GM19372 (cell line): ENCODE results near the gene CRX.
"Not testable (repeated sequence)": the region's sequence is repeated elsewhere in the genome, so short reads cannot be mapped to it uniquely, and the experiment has no call there.

Experiments
- ATAC-seq: cut with Tn5 transposase; IDR thresholded peaks from one replicate; pipeline ENCODE4 v1.9.1; 2021; ENCODE audit warnings: mild to moderate bottlenecking, low read depth, moderate library complexity; ENCODE audit not compliant: unreplicated experiment

The CRX gene

DNA sequence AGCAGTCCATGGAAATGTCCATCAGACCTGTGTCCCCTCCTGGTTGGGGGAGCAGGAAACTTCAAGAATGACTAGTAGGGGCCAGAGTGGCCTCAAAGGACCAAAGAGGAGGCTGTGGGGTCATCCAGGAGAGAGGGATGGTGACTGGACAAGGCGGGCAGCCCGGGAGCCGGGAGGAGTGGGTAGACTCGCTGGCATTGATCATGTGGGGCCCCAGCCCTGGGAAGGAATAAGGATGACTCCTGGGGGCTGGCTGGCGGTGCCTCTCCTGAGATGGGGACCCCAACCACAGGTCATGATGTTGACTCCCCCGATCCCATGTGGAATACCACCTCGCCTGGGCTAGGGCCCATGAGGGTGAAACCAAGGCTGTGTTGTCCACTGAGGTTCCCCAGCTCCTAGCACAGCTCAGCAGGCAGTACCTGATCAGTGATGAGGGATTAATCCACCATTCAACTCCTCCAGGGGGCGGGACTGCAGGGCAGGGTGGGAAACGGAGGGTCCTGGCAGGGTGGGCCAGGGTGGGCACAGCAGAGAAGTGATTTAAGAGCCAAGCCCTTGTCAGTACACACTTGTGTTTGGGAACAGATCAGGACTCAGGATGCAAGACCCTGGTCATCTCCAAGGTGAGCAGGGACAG lies 37.0 kb downstream of the CRX start, which contains the start of gene TPRX2:
TPRX2 (plus strand) TSS at position 590 of the 640 bp plus-strand sequence; CDS start at position 602, 12 bp downstream.
- not testable (repeated sequence) for ATAC-seq

DNA sequence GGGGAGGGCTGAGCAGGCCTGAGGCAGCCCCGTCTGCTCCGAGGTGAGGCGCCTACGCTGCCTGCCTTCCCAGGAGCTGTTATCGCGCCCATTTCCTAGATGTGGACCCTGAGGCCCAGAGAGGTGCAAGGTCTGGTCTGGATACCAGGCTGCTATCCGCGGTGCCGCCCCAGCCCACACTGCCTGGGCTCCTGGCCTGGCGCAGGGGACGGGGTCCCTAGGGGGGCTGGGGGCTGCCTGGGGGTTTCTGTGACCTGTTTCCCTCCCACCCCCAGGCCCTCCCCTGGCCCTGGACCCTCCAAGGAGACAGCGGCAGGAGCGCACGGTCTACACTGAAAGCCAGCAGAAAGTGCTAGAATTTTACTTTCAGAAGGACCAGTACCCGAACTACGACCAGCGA lies 38.1 kb downstream of the CRX start:
- not testable (repeated sequence) for ATAC-seq

DNA sequence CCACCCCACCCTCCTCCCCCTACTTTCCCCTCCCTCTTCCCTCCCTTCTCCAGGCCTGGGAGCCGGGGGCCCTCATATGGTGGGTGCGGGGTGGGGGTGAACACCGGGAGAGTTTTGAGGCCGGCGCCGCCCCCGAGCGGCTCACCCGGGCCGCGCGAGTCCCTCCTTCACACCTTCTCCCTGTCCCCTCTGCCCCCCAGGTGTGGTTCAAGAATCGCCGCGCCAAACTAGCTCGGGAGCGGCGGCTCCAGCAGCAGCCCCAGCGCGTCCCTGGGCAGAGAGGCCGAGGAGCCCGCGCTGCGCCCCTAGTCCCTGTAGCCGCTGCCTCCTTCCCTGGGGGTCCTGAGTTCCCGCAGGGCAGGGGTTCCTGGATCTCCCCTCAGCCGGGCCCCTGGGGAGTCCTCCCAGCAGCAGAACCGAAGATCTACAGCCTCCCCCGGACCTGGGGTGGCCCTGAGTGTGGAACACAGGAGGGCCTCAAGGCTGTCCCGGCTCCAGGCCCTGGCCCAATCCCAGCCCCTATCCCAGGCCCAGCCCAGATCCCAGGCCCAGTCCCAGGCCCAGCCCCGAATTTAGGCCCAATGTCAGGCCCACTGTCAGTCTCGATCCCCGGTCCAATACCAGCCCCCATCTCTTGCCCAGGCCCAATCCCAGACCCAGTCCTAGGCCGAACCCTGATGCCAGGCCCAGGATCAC lies 39.0 kb downstream of the CRX start:
- no peak for ATAC-seq

DNA sequence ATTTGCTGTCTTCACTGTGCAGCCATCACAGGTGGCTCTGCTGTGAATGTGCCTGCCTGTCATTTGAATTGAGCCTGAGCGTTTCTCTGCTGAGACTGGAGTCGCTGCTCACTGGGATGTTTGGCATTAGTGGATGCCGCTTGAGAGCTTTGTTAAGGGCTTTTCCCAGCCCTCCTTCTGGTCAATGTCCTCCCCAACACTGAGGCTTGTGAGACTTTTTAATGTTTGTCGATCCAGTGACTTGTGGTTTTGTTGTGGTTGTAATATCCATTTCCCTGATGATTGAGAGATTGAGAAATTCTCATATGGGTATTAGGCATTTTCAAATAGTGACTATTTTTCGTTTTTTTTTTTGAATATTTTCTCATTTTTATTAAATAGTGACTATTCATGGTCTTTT lies 39.9 kb downstream of the CRX start:
- ATAC-seq, result no peak

DNA sequence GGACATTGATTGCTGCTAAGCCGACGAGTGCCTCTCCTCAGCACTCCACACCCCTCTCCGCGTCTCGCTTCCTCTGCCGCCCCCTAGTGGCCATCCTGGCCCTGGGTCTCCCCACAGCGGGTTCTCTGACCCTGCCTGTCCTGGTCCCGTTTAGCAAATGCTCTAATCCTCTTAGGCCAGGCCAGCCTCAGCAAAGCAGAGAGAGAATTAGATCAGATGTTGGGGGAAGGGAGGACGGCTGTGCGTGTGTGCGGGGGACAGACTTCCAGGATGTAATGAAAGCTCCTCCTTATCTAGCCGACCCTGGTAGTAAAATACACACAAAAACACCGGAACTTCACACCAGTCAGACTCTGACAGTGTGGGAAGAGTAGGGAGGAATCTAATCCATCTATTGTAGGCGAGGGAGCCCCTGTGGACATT lies 41.8 kb downstream of the CRX start:
- ATAC-seq, result no peak

DNA sequence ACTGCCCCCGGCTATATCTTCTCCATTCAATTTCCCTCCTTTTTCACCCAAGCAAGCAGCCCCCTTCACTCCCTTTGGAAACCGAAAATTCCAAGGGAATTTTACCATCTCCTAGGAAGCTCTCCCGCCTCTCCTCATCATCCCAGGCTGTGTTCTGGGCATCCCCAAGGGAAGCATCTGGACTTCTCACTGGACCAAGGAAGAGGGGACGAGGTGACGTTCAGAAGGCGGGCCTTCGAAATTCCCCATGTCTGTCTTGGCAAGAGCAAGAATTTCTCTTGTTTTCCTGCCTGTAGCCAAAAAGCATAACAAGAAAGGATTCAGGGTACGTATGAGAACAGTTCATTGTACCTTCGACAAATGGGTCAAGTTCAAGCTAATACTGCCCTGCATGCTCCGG lies 43.4 kb downstream of the CRX start:
- ATAC-seq, result no peak

DNA sequence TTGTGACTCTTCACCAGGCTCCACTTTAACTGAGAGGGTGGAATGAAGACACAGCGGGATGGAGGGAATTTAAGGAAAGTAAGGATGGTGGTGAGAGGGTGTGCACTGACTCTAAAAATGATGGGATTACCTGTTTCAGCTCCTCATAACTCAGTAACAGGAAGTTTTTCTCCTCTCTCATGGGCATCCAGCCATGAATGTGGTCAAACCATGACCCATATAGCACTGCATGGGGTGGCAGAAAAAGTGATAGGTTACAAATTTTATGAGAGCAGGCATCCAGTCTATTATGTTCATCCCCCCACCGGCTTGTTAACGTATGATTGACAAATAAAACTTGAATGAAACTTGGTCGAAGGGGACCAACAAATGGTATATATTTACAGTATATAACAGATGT lies 57.2 kb downstream of the CRX start:
- no peak for ATAC-seq

DNA sequence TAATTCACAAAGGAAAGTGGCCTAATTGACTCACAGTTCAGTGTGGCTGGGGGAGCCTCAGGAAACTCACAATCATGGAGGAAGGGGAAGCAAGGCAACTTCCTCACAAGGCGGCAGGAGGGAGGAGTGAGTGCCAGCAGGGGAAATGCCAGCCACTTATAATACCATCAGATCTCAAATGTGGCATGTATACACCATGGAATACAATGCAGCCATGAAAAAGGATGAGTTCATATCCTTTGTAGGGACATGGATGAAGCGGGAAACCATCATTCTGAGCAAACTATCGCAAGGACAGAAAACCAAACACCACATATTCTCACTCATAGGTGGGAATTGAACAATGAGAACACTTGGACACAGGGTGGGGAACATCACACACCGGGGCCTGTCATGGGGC lies 57.6 kb downstream of the CRX start:
- not testable (repeated sequence) for ATAC-seq

DNA sequence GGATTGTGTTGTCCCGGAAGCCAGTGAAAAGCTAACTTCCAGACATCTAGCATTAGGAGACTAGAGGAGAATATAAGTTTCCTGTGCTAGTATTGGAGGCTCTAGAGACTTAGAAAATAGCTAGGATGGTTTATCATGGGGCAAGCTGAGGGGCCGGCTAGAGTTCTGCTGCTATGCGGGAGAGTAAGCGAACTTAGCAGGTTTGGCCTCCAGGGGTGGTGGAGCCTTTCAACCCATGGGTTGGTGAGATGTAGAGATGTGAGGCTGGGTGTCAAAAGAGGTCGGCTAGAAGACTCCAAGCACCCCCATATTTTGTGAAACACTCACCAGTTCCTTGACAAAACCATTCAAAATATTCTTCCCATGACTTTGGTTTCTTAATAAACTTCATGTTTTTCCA lies 60.0 kb downstream of the CRX start:
- ATAC-seq, result no peak

DNA sequence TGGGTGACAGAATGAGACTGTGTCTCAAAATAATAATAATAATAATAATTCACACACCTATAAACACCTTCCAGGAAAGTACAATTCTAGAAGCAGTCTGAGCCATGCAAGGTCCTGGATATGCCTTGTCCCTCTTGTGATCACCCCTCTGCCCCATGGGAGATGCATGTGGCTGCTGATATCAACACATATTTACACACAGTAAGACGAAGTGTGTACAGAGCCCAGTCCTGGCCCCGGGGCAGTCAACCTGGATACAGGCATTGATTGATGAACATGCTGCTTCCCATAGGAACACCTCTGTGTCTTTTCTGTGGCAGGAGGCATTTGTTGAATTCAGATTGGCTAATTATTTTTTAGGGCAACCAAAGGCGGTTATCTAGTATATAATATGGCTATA lies 61.2 kb downstream of the CRX start:
- ATAC-seq, result no peak

DNA sequence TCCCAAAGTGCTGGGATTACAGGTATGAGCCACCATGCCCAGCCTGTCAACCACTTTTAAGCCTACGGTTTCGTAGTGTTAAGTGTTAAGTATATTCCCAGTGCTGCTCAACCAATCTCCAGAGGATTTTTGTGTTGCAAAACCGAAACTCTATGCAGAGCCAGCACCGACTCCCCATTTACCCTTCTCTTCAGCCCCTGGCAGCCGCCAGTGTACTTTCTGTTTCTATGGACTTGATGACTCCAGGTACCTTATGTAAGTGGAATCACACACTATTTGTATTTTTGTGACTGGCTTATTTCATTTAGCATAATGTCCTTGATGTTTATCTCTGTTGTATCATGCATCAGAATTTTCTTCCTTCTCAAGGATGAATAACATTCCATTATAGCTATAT lies 63.3 kb downstream of the CRX start:
- ATAC-seq, result no peak

DNA sequence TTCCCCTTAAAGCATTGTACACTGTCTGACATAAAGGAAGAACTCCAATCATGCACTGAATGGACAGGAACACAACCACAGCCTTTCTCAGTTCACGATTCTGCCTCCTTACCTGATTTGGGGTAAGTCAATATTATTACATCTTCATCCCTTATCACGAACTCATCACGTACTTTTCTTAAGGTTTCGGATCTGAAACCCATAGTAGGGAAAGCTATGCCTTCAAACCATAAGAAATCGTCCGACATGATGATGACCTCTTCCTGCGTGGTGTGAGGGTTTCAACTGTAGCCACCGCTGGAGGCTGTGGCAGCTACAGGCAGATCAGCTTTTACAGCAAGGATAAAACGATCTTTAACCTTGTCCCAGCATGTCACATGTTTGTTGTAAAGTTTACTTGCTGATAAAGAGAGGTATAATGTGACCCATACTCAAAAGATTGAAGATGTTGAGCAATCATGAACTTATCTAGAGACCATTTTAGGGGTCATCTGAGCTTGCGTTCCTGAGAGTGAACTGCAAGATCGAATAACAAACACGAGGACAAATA lies 64.3 kb downstream of the CRX start, which contains the start of gene SULT2A1:
SULT2A1 (minus strand) TSS at position 306 of the 550 bp plus-strand sequence; CDS start at position 248, 58 bp downstream.
- no peak for ATAC-seq

DNA sequence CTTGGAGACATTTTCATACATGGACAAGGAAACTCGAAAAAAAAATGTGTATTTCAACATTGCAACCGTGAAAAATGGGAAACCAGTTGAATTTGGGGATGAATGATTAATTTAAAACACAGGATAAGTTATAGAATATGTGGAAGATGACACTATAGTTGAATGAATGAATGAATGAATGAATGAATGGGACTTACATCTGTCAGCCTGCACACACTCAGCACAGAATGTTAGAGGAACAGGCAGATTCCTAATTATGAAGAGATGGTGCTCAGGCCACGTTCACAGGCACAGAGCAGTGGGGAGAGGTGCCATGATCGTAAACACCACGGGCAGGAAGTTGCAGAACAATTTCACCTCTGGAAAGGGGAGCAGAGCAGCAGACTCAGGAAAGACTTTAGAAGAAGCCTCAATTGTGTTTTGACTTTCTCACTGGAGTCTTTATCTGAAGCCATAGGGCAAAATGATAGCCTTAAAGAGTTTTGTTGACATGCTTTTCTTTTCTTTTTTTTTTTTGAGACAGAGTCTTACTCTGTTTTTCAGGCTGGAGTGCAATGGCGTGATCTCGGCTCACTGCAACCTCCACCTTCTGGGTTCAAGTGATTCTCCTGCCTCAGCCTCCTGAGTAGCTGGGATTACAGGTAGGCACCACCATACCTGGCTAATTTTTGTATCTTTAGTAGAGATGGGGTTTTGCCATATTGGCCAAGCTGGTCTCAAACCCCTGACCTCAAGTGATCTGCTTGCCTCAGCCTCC lies 69.3 kb downstream of the CRX start:
- ATAC-seq, result no peak

DNA sequence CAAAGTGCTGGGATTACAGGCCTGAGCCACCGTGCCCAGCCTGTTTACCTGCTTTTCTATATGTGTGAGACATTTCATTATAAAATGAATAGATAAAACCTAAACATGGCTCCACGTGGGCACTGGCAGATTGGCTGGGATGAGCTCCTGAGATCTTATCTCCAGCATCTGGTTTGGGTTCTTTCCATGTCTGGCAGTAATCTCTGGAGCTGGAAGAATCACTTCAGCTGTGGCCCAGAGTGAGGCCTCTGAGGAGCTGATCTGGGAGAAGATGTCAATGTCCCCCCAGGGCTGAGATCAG lies 69.8 kb downstream of the CRX start:
- ATAC-seq, result no peak

DNA sequence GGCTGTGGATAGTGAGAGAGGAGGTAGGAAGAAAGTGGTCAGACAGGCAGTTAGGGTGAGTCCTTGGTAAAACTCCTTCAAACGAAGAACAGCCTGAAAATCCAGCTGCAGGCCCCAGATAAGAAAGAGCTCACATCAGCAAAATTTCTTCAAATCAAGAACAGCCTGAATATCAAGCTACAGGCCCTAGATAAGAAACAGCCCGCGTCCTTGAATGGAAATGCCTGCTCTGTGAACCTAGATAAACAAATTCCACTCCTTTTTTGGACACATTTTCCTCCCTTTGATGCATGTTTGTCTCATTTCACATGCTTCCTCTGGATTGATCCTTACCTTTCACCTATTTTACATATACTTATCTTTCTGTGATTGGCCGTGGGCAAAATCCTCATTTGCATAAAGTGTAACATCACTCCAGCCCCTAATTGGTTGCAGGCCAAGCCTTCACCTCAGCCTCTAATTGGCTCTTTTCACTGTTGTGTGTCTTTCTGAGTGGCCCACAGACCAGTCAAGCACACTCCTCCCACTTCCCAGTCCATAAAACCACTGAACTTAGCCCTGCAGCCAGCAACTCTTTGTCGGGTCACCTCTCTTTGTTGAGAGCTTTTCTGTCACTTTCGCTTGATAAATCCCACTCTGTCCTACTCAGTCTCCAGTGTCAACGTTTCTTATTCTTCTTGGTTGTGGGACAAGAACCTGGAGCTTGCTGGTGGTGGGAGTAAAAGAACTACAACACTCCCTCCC lies 70.4 kb downstream of the CRX start:
- no peak for ATAC-seq
